ENCODE data around the gene LINGO1. TPM values are rescaled to one million over a fixed set of nuclear protein-coding genes. Genes with fewer than 3 reads are reported as not detected.

Gene LINGO1
- total and polyA plus RNA-seq, 4 donors = 0.50 to 1.6 (median 0.75) TPM; not detected in 1

DNA sequence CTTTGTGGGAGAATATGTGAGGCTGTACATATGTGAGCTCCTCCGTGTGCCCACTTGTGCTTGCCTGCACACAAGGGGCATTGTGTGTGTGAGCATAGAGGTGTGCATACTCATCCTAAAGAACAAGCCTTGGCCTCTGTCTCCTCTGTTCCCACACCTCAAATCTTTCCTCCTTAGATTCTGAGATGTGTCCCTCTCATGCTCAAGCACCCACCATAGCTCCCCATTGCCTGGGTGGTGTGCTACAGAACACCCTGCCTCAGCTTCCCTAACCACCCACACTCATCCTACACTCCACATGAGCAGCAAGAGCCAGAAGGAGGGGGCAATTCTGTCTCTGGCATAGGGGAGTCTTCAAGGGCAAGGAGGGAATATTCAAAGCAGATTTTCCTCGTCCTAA, 27.7 kb downstream of the LINGO1 start:
- DNase-seq (ENCODE audit: low spot score) = no peak
- H3K4me1 ChIP-seq (ENCODE audit: control insufficient read depth in 4 of 4, insufficient read depth in 4 of 4, low read length in 3 of 4) = no peaks in the 10 kb centered on the region
- 66% methylated on average over 2 of the region's 2 CpGs for WGBS
- H3K4me3 ChIP-seq (ENCODE audit: low read depth in 1 of 3, low read length in 3 of 3) = no peak overlapping the region
- H3K27ac ChIP-seq (ENCODE audit: low read depth in 1 of 2, low read length in 2 of 2) = no peak overlapping the region
- no peaks in the 10 kb centered on the region for H3K9me3 ChIP-seq (ENCODE audit: control insufficient read depth in 4 of 4, low read length in 3 of 4)
- TF ChIP-seq EGR1 (IDR thresholded peaks at IDR 0.05; ENCODE audit: low read depth in 2 of 2) (no peak), JUND (IDR thresholded peaks at IDR 0.05) (no peak), SP1 (IDR thresholded peaks at IDR 0.05) (no peak), YY1 (IDR thresholded peaks at IDR 0.05) (no peak), RXRA (IDR thresholded peaks at IDR 0.05) (no peak), HNF4A (conservative IDR thresholded peaks at IDR 0.05) (no peak), GABPA (IDR thresholded peaks at IDR 0.05 in 1 of 2, conservative IDR thresholded peaks at IDR 0.05 in 1 of 2) (no peak), TAF1 (conservative IDR thresholded peaks at IDR 0.05) (no peak)
- TF ChIP-seq, protein P1, sequence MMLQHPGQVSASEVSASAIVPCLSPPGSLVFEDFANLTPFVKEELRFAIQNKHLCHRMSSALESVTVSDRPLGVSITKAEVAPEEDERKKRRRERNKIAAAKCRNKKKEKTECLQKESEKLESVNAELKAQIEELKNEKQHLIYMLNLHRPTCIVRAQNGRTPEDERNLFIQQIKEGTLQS (IDR thresholded peaks at IDR 0.05) = no peak
- TF ChIP-seq, protein P2, sequence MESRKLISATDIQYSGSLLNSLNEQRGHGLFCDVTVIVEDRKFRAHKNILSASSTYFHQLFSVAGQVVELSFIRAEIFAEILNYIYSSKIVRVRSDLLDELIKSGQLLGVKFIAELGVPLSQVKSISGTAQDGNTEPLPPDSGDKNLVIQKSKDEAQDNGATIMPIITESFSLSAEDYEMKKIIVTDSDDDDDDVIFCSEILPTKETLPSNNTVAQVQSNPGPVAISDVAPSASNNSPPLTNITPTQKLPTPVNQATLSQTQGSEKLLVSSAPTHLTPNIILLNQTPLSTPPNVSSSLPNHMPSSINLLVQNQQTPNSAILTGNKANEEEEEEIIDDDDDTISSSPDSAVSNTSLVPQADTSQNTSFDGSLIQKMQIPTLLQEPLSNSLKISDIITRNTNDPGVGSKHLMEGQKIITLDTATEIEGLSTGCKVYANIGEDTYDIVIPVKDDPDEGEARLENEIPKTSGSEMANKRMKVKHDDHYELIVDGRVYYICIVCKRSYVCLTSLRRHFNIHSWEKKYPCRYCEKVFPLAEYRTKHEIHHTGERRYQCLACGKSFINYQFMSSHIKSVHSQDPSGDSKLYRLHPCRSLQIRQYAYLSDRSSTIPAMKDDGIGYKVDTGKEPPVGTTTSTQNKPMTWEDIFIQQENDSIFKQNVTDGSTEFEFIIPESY (IDR thresholded peaks at IDR 0.05) = no peak
- TF ChIP-seq, protein P3, sequence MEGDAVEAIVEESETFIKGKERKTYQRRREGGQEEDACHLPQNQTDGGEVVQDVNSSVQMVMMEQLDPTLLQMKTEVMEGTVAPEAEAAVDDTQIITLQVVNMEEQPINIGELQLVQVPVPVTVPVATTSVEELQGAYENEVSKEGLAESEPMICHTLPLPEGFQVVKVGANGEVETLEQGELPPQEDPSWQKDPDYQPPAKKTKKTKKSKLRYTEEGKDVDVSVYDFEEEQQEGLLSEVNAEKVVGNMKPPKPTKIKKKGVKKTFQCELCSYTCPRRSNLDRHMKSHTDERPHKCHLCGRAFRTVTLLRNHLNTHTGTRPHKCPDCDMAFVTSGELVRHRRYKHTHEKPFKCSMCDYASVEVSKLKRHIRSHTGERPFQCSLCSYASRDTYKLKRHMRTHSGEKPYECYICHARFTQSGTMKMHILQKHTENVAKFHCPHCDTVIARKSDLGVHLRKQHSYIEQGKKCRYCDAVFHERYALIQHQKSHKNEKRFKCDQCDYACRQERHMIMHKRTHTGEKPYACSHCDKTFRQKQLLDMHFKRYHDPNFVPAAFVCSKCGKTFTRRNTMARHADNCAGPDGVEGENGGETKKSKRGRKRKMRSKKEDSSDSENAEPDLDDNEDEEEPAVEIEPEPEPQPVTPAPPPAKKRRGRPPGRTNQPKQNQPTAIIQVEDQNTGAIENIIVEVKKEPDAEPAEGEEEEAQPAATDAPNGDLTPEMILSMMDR (IDR thresholded peaks at IDR 0.05; ENCODE audit: low read depth, low read length, missing input control) = no peak
- TF ChIP-seq, protein P4, sequence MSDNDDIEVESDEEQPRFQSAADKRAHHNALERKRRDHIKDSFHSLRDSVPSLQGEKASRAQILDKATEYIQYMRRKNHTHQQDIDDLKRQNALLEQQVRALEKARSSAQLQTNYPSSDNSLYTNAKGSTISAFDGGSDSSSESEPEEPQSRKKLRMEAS (IDR thresholded peaks at IDR 0.05) = no peak
- TF ChIP-seq, protein P5, sequence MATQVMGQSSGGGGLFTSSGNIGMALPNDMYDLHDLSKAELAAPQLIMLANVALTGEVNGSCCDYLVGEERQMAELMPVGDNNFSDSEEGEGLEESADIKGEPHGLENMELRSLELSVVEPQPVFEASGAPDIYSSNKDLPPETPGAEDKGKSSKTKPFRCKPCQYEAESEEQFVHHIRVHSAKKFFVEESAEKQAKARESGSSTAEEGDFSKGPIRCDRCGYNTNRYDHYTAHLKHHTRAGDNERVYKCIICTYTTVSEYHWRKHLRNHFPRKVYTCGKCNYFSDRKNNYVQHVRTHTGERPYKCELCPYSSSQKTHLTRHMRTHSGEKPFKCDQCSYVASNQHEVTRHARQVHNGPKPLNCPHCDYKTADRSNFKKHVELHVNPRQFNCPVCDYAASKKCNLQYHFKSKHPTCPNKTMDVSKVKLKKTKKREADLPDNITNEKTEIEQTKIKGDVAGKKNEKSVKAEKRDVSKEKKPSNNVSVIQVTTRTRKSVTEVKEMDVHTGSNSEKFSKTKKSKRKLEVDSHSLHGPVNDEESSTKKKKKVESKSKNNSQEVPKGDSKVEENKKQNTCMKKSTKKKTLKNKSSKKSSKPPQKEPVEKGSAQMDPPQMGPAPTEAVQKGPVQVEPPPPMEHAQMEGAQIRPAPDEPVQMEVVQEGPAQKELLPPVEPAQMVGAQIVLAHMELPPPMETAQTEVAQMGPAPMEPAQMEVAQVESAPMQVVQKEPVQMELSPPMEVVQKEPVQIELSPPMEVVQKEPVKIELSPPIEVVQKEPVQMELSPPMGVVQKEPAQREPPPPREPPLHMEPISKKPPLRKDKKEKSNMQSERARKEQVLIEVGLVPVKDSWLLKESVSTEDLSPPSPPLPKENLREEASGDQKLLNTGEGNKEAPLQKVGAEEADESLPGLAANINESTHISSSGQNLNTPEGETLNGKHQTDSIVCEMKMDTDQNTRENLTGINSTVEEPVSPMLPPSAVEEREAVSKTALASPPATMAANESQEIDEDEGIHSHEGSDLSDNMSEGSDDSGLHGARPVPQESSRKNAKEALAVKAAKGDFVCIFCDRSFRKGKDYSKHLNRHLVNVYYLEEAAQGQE (IDR thresholded peaks at IDR 0.05) = no peak
- no peak overlapping the region for H3K9ac ChIP-seq (ENCODE audit: low read depth in 1 of 2, low read length in 2 of 2)
- H3K36me3 ChIP-seq (ENCODE audit: control insufficient read depth in 4 of 4, insufficient read depth in 3 of 4, low read depth in 1 of 4, low read length in 3 of 4) = no peaks in the 10 kb centered on the region
- no peaks in the 10 kb centered on the region for H3K27me3 ChIP-seq (ENCODE audit: control insufficient read depth in 4 of 4, insufficient read depth in 4 of 4, low read length in 3 of 4)

DNA sequence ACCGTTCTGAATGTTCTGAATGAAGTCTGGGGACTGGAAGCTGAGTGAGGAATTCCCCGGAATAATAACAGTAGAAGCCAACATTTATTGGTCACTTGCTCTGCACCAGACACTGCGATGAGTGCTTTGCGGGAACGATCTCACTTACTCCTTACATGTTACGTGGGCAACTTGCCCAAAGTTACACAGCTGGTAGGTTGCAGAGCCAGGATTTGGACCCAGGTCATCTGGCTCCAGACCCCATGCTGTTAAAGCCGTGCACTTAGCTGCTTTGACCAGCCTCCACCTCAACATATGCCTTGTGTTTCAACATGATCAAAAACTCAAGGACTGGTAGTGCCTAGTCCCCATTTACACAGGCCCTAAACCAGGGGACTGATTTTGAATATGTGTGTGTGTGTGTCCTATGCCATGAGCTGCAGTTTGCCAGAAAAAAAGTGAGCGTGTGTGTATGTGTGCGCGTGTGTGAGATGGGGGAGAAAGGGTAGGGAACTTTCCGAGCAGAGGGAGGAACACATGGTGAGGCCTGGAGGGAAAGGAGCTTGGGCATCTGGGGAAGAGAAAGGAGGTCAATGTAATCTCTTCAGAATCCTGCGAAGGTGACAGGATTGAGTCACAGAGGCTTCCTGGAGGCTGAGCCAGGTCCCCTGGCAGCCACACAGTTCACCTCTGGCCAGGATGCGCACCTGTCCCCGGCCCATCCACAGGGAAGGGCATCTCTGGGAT, 28.9 kb downstream of the LINGO1 start:
- no peaks in the 10 kb centered on the region for H3K9me3 ChIP-seq (ENCODE audit: control insufficient read depth in 4 of 4, low read length in 3 of 4)
- no peak for DNase-seq (ENCODE audit: low spot score)
- H3K4me3 ChIP-seq (ENCODE audit: low read depth in 1 of 3, low read length in 3 of 3) = no peak overlapping the region
- 88% methylated on average over 14 of the region's 14 CpGs for WGBS
- H3K9ac ChIP-seq (ENCODE audit: low read depth in 1 of 2, low read length in 2 of 2) = no peak overlapping the region
- no peaks in the 10 kb centered on the region for H3K36me3 ChIP-seq (ENCODE audit: control insufficient read depth in 4 of 4, insufficient read depth in 3 of 4, low read depth in 1 of 4, low read length in 3 of 4)
- no peaks in the 10 kb centered on the region for H3K27me3 ChIP-seq (ENCODE audit: control insufficient read depth in 4 of 4, insufficient read depth in 4 of 4, low read length in 3 of 4)
- no peaks in the 10 kb centered on the region for H3K4me1 ChIP-seq (ENCODE audit: control insufficient read depth in 4 of 4, insufficient read depth in 4 of 4, low read length in 3 of 4)
- no peak overlapping the region for H3K27ac ChIP-seq (ENCODE audit: low read depth in 1 of 2, low read length in 2 of 2)
- TF ChIP-seq HNF4A (conservative IDR thresholded peaks at IDR 0.05) (no peak), HNF4G (IDR thresholded peaks at IDR 0.05) (no peak), RAD21 (IDR thresholded peaks at IDR 0.05) (no peak), FOXA2 (IDR thresholded peaks at IDR 0.05) (no peak), NR2F2 (IDR thresholded peaks at IDR 0.05) (no peak), FOXA1 (IDR thresholded peaks at IDR 0.05) (no peak), TAF1 (conservative IDR thresholded peaks at IDR 0.05) (no peak), YY1 (IDR thresholded peaks at IDR 0.05) (no peak), EGR1 (IDR thresholded peaks at IDR 0.05; ENCODE audit: low read depth in 2 of 2) (no peak), JUND (IDR thresholded peaks at IDR 0.05) (no peak), RXRA (IDR thresholded peaks at IDR 0.05) (no peak), GABPA (IDR thresholded peaks at IDR 0.05 in 1 of 2, conservative IDR thresholded peaks at IDR 0.05 in 1 of 2) (no peak)
- TF ChIP-seq, protein P2 (IDR thresholded peaks at IDR 0.05) = no peak
- TF ChIP-seq, protein P1 (IDR thresholded peaks at IDR 0.05) = no peak
- TF ChIP-seq, protein P3 (IDR thresholded peaks at IDR 0.05; ENCODE audit: low read depth, low read length, missing input control) = no peak

All from liver (tissue), 9 donors.